Mucosa of descending colon (tissue), 3 donors: Measurements from ENCODE around the gene FLACC1. TPM values are rescaled to one million over a fixed set of nuclear protein-coding genes. Genes with fewer than 3 reads are reported as not detected.

Source experiments
- ATAC-seq: fragments of 200-7000 bp; cut with Tn5 transposase; one replicate; pipeline ENCODE4 v1.9.1; 2020; ENCODE audit warnings: mild to moderate bottlenecking, moderate library complexity
- DNase-seq, 3 donors: peaks; one replicate each; pipeline ENCODE4 v3.0.0-alpha.2; 2020
- H3K36me3 ChIP-seq: fragments of 200-600 bp; one replicate; pipeline ENCODE4 v1.8.0; 2021; ENCODE audit warnings: low read depth, mild to moderate bottlenecking
- H3K4me1 ChIP-seq: fragments of 200-600 bp; one replicate; pipeline ENCODE4 v1.8.0; 2021; ENCODE audit warnings: low read depth, mild to moderate bottlenecking
- H3K4me3 ChIP-seq: fragments of 200-600 bp; one replicate; pipeline ENCODE4 v1.8.0; 2021; ENCODE audit warnings: mild to moderate bottlenecking
- H3K9me3 ChIP-seq: fragments of 200-600 bp; one replicate; pipeline ENCODE4 v1.8.0; 2021; ENCODE audit warnings: mild to moderate bottlenecking
- CTCF ChIP-seq: fragments of 200-600 bp; IDR thresholded peaks from one replicate; pipeline ENCODE4 v1.8.0; 2022; ENCODE audit warnings: antibody characterized with exemption, mild to moderate bottlenecking
- intact Hi-C, 2 donors: fragments of 100-400 bp; cut with DNase I in 1 of 2; cut with micrococcal nuclease in 1 of 2; formaldehyde crosslinking; loops; one replicate each; pipeline versions ENCODE4 v1.11.0 to v1.11.1; 2022; cut with DNase I, micrococcal nuclease
- total RNA-seq, 3 donors: library from RNA; stranded (reverse); fragmentation: NEBNext Ultra II Directional in 2 of 3; extraction: Animal tissue kit (Norgen Biotek cat#: 25700) in 2 of 3; gene quantifications; one replicate each; pipeline versions ENCODE4 v1.2.1 to v1.2.4, GENCODE V29; 2021 to 2023
- donor health status: DM: no; HTN: no; CAD: no; lungs with moderate emphysema.
- donor health status: DM: no; HTN: no; CAD: no.
- donor health status: DM: no; HTN: yes; CAD: no.

The FLACC1 gene
- total RNA-seq, 3 donors from 2014 or later, result 0.93 to 3.5 (median 2.1) TPM

DNA sequence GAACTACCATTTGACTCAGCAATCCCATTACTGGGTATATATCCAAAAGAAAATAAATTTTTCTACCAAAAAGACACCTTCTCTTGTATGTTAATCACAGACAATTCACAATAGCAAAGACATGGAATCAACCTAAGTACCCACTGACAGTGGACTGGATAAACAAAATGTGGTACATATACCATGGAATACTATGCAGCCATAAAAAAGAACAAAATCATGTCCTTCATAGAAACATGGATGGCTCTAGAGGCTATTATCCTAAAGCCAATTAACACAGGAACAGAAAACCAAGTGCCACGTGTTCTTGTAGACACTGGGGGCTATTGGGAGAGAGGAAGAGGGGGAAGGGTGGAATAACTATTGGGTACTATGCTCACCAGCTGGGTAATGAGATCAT is 27.7 kb downstream of the FLACC1 start:
- DNase-seq (no peak), ATAC-seq (no peak)
- no peaks in the 10 kb centered on the region for H3K9me3 ChIP-seq
- no peaks in the 10 kb centered on the region for H3K4me1 ChIP-seq
- H3K4me3 ChIP-seq, result no peak overlapping the region
- no peak for TF ChIP-seq CTCF
- intact Hi-C loops, result no loop called here
- H3K36me3 ChIP-seq, result no peaks in the 10 kb centered on the region

DNA sequence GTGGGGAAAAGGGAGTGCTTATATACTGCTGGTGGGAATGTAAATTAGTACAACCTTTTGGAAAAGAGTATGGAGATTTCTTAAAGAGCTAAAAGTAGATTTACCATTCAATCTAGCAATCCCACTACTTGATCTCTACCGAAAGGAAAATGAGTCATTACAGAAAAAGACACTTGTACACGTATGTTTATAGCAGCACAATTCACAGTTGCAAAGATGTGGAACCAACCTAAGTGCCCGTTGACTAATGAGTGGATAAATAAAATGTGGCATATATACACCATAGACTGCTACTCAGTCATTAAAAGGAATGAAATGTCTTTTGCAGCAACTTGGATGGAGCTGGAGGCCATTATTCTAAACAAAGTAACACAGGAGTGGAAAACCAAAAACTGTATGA is 29.5 kb downstream of the FLACC1 start:
- Histone ChIP-seq H3K4me3 (no peak overlapping the region), H3K9me3 (peaks cover 8% of the 10 kb centered on the region), H3K4me1 (no peaks in the 10 kb centered on the region), H3K36me3 (no peaks in the 10 kb centered on the region)
- DNase-seq, result no peak
- TF ChIP-seq CTCF, result no peak
- intact Hi-C loops, result no loop called here
- no peak for ATAC-seq

DNA sequence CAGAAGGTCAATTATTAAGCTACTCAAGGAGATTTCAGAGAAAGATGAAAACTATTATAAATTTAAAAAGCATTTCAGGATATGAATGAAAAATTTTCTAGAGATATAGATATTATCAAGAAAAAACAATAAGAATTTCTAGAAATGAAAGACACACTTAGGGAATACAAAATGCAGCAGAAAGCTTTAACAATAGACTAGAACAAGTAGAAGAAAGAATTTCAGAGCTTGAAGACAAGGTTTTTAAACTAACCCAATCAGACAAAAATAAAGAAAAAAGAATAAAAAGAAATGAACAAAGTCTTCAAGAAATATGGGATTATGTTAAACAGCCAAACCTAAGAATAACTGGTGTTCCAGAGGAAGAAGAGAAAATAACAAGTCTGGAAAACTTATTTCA is 34.4 kb downstream of the FLACC1 start:
- Histone ChIP-seq H3K9me3 (peaks cover 10% of the 10 kb centered on the region), H3K4me3 (no peak overlapping the region), H3K4me1 (no peaks in the 10 kb centered on the region), H3K36me3 (no peaks in the 10 kb centered on the region)
- no peak for TF ChIP-seq CTCF
- intact Hi-C loops, result no loop called here
- ATAC-seq, result no peak
- DNase-seq, result no peak

DNA sequence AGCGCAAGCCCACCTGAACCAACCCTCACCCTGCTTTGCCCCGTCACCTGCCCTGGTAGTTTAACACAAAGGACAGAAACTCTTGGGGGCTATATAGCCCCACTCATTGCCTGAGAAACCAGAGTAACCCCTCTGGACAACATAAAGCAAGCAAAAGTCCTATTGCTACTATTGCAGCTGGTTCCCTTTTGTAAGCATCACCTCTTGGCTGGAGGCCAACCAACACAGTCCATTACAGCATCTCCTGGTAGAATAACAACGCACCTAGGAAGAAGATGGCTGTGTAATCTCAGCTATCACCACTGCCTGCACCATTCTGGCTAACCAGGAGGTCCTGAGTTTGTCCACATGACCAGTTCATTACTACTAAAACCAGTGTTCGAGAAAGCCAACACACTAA is 36.4 kb downstream of the FLACC1 start:
- no peaks in the 10 kb centered on the region for H3K4me1 ChIP-seq

DNA sequence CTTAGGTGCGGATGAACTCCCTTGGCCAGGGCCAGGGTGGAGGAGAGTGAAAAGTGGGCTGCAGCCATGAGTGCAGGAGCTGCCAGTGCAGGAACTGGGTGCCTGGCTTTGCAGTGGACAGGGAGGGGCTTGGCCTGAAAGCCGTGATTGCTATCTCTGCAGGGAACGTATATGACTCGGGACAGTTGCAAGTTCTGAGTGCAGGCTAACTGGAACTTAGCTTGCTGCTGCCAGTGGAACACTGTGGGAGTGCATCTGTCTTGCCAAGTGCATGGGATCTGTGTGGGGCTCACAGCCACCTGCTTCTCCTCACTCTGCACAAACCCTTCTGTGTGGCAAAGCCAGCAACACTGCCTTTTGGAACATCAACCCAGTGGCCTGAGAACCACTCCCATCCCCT is 36.9 kb downstream of the FLACC1 start:
- H3K9me3 ChIP-seq, result peaks cover 10% of the 10 kb centered on the region
- DNase-seq (no peak), ATAC-seq (no peak)
- no peaks in the 10 kb centered on the region for H3K4me1 ChIP-seq
- intact Hi-C loops, result no loop called here
- H3K36me3 ChIP-seq, result no peaks in the 10 kb centered on the region
- H3K4me3 ChIP-seq, result no peak overlapping the region
- TF ChIP-seq CTCF, result no peak

More for the DNA sequence above, 36.4 kb downstream of the FLACC1 start:
- no peak for ATAC-seq
- DNase-seq, result no peak
- no peak overlapping the region for H3K4me3 ChIP-seq
- no peaks in the 10 kb centered on the region for H3K36me3 ChIP-seq
- H3K9me3 ChIP-seq, result peaks cover 10% of the 10 kb centered on the region
- intact Hi-C loops, result no loop called here
- TF ChIP-seq CTCF, result no peak

DNA sequence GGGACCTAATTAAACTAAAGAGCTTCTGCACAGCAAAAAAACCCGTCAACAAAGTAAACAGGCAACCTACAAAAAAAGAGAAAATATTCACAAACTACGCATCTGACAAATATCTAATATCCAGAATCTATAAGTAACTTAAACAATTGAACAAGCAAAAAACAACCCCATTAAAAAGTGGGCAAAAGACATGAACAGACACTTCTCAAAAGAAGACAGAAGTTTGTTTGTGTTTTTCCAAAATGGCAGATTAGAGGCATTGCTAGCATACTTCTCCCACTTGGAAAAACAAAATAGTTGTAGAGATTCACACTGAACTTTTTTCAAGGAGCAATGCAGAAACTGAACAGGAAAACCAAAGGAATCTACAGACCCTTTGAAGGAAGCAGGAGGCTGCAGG is 37.6 kb downstream of the FLACC1 start:
- Histone ChIP-seq H3K4me1 (no peaks in the 10 kb centered on the region), H3K36me3 (no peaks in the 10 kb centered on the region), H3K9me3 (peaks cover 13% of the 10 kb centered on the region), H3K4me3 (no peak overlapping the region)
- DNase-seq, result no peak
- intact Hi-C loops, result no loop called here
- no peak for TF ChIP-seq CTCF
- no peak for ATAC-seq
